CD4-positive, alpha-beta T cell treated with Interleukin-17A for 4 hours (primary cell): ENCODE results near the gene SHLD1.
"Not testable (repeated sequence)": the region's sequence is repeated elsewhere in the genome, so short reads cannot be mapped to it uniquely, and the experiment has no call there.

Experiments
- DNase-seq: peaks from one replicate; pipeline ENCODE4 v3.0.0-alpha.2; 2020; ENCODE audit warnings: mixed read lengths

The SHLD1 gene

DNA sequence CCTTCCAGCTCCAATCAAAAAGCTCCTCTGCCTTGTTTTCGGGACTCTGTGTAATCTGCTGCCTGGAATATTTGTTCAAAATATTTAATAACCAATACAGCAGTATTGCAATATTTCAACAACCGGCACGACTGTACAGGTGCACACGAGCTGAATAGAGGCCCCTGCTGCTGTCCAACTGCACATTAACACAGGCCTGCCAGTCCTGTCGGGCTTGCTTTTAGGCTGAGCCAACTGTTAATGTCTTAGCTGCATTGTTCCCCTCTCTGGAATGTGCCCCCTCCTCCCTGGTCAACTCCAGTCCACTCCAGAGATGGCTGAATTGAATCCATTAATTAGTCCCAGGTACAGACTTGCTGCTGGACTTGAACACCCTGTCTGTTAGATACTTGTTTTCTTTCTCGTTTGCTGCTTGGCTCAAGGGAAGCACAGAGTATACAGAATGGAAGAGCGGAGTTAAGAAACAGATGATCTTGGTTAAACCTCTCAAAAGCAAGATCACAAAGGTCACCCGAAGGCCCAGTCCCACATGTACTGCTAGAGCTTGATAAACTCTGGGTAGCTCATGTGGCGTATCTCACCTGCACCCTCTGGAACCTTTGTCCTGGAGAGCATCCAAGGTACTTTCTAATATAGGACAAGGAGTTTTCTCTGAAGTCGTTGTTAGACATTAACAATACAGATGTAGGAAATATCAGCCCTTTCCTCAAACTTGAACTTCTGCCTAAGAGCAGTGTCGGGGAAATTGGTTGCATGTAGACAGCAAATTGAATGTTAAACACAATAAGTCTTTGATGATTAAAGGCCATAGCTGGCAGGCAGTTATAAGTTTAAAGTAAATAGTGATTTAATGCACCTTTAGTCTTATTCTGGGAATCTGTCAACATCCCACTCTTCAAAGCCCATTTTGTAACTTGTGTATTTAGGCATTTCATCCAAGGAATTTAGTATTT, 31.9 kb downstream of the SHLD1 start:
- no peak for DNase-seq

- no peak for DNase-seq
These were observed 34.5 kb downstream of the SHLD1 start for GRCh38 chr20:5784735-5785134.

GRCh38 chr20:5785146-5785545, 34.9 kb downstream of the SHLD1 start:
- DNase-seq, result no peak

- no peak for DNase-seq
These were observed 37.0 kb downstream of the SHLD1 start for GRCh38 chr20:5786930-5787795.

DNA sequence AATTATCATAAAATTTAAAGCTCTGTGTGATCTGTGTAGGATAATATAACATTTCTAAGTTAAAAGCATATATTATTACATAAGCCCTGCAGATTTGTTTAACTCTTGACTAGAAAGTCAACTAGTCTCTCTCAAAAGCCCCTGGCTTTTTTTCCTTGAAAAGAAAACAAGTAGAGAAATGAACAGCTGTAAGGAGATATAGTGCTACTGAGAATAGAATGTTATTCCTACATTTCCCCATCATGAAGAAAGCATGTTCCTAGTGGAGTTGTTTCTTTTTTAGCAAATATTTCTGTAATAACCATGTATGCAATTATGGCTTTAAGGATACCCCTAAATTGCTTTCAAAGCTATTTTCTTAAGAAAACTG, 37.6 kb downstream of the SHLD1 start:
- no peak for DNase-seq

DNA sequence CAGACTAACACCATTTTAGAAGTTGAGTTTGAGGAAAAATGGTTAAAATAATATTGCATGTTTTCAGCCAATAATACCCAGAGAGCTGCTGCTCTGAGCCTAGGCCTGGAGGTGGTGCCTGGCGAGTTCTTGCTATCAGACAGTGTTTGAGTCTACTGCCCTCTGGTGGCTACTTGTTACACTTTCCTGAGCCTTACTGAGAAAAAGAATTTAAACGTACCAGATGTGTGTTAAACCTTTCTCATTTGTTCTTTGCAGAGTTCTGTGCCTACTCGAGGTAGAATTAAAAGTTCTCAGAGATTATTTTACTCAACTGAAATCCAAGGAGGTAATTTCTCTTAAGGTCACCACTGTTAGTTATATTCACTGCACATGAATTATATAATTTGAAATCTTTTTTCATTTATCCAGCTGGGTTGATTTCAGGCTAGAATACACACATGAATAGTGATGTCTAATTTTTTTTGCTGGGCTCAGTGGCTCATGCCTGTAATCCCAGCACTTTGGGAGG, 38.2 kb downstream of the SHLD1 start:
- peak; percentile 85 for DNase-seq

DNA sequence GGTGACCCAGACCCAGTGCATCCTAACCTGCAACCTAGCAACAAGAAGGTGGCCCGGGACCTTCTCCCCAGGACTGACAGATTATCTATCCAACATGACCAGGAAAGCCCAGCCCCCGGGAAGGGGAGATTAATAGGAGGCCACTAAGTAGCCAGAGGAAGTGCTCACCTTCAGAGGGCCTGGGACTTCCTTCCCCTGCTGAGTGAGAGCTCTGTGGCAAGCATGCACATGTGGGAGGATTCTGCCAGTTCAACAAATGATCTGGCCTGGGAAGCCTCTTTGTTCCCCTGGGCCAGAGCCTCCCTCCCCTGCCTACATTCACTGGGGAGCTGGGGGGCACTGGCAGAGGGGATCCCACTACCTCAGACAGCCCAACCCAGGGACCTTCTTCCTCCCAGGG, 39.6 kb downstream of the SHLD1 start:
- DNase-seq, result no peak

GRCh38 chr20:5793916-5794315, 43.7 kb downstream of the SHLD1 start:
- DNase-seq, result no peak

- DNase-seq, result no peak
These were observed 46.3 kb downstream of the SHLD1 start for GRCh38 chr20:5796331-5797040.

- no peak for DNase-seq
These were observed 47.0 kb downstream of the SHLD1 start for GRCh38 chr20:5797165-5797564.

- no peak for DNase-seq
These were observed 47.8 kb downstream of the SHLD1 start for GRCh38 chr20:5797843-5798462.

DNA sequence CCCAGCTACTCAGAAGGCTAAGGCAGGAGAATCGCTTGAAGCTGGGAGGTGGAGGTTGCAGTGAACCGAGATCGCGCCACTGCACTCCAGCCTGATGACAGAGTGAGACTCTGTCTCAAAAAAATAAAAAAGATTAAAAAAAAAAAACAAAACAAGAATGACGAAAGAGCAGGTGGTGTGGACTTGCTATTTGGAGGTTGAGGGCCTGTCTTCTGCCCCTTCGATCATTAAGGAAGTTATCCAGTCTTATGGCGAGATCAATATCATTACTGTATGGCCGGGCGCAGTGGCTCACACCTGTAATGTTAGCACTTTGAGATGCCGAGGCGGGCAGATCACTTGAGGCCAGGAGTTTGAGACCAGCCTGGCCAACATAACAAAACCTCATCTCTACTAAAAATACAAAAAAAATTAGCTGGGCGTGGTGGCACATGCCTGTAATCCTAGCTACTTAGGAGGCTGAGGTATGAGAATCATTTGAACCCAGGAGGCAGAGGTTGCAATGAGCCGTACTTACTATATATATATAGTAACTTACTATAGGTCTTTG, 53.6 kb downstream of the SHLD1 start:
- not testable (repeated sequence) for DNase-seq

GRCh38 chr20:5806457-5807263, 56.5 kb downstream of the SHLD1 start:
- no peak for DNase-seq

DNA sequence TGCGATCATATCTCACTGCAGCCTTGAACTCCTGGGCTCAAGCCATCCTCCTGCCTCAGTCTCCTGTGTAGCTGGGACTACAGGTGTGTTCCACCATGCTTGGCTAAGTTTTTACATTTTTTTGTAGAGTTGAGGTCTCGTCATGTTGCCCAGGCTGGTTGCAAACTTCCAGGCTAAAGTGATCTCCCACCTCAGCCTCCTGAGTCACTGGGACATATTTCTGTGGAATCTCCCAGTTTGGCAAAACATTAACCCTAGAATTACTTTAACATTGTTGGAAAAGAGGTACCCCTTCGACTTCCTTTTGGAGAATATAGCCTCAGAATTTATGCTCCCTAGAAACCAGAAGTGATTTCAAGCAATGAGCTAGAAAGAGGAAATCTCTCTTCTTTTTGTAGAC, 57.2 kb downstream of the SHLD1 start:
- no peak for DNase-seq

DNA sequence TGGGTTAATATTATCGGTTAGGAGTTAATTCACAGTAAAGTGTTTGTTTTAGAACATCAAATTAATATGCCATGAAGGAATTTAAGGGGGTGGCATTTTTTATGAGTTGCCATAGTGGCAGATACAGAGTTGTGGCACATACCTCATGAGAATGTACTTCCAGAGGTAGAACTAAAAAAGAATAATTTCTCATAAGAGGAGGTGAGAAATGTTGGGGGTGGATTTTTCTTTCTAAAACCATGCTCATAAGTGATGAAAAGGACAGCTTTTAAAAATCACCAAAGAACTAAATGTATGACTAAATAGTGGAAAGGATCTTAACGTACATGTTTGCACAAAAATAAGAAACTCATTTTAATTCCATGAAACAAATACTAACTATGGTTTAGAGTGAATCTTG, 58.7 kb downstream of the SHLD1 start:
- DNase-seq, result no peak

DNA sequence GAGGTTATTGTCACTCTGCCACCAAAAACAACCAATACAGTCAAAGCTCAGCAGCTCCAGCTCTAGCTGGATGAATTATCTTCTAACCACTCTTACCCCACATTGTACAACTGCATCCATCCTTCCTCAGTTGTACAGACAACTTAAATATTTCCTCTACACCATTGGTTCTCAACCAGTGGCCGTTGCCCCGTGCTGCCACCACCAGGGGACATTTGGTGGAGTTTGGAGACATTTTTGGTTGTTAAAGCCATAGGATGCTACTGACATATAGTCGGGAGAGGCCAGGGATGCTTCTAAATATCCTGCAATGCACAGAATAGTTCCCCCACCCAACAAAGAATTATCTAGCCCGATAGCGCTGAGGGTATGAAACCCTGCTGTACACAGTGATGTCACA, 59.3 kb downstream of the SHLD1 start:
- no peak for DNase-seq

- DNase-seq, result no peak
These were observed 60.7 kb downstream of the SHLD1 start for GRCh38 chr20:5810800-5811422.

DNA sequence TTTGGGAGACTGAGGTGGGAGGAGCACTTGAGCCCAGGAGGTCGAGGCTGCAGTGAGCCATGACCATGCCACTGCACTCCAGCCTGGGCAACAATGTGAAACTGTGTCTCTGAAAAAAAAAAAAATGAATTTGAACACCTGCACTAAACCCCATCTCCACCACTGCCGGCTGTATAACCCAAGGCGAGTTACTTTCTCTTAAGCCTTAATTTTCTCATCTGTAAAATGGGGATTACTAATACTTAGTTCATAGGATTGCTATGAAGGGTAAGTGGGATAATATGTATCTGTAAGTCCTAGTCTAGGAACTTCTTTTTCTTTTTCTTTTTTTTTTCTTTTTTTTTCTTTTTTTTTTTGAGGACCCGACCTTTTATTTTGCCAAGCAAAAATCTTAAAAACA, 61.5 kb downstream of the SHLD1 start:
- DNase-seq, result no peak

- no peak for DNase-seq
These were observed 68.1 kb downstream of the SHLD1 start for GRCh38 chr20:5818346-5818681.

GRCh38 chr20:5820738-5821137, 70.5 kb downstream of the SHLD1 start:
- DNase-seq, result no peak

GRCh38 chr20:5821627-5822215, 71.5 kb downstream of the SHLD1 start:
- no peak for DNase-seq
